NCI-H460 (cell line): ENCODE data around the gene BASP1. TPM values are rescaled to one million over a fixed set of nuclear protein-coding genes. Genes with fewer than 3 reads are reported as not detected.
A peak's percentile ranks its signal among the peaks of the same experiment; 100 is the strongest.
"Not testable (repeated sequence)": the region's sequence is repeated elsewhere in the genome, so short reads cannot be mapped to it uniquely, and the experiment has no call there.

Experiments
- DNase-seq: peaks from one replicate; pipeline ENCODE4 v3.0.0-alpha.2; 2016; ENCODE audit warnings: low read depth; ENCODE audit errors: extremely low read depth
- total RNA-seq: library from RNA; depleted of rRNA; stranded (reverse); fragments of >200 nt; shearing (Covaris generic); gene quantifications from 2 replicates; pipeline ENCODE4 v1.2.3, GENCODE V29; 2014

Gene BASP1
- total RNA-seq, 1 experiment from 2014 or later: 162 TPM

GRCh38 chr5:17282283-17283120, 65.1 kb downstream of the BASP1 start:
- no peak for DNase-seq

GRCh38 chr5:17283121-17283415, 65.6 kb downstream of the BASP1 start:
- DNase-seq: no peak

GRCh38 chr5:17287501-17288155, 70.2 kb downstream of the BASP1 start:
- DNase-seq: no peak

GRCh38 chr5:17288570-17288969, 71.1 kb downstream of the BASP1 start:
- DNase-seq: no peak

- no peak for DNase-seq
These were observed 72.5 kb downstream of the BASP1 start for GRCh38 chr5:17289681-17290539.

GRCh38 chr5:17290540-17290974, 73.1 kb downstream of the BASP1 start:
- no peak for DNase-seq

- DNase-seq: no peak
These were observed 75.1 kb downstream of the BASP1 start for GRCh38 chr5:17292434-17293015.

GRCh38 chr5:17294639-17295311, 77.3 kb downstream of the BASP1 start:
- no peak for DNase-seq

- no peak for DNase-seq
These were observed 78.2 kb downstream of the BASP1 start for GRCh38 chr5:17295671-17296070.

- DNase-seq: peak; percentile 78
These were observed 84.7 kb downstream of the BASP1 start for GRCh38 chr5:17302106-17302505.

GRCh38 chr5:17302604-17303003, 85.2 kb downstream of the BASP1 start:
- DNase-seq: peak; percentile 98

GRCh38 chr5:17304282-17304681, 86.9 kb downstream of the BASP1 start:
- peak; percentile 88 for DNase-seq

GRCh38 chr5:17305017-17305416, 87.6 kb downstream of the BASP1 start:
- DNase-seq: peak; percentile 98

GRCh38 chr5:17305964-17306725, 88.7 kb downstream of the BASP1 start:
- peak; percentile 99 for DNase-seq

- DNase-seq: no peak
These were observed 89.3 kb downstream of the BASP1 start for GRCh38 chr5:17306726-17307091.

- not testable (repeated sequence) for DNase-seq
These were observed 90.0 kb downstream of the BASP1 start for GRCh38 chr5:17307440-17307839.

- DNase-seq: no peak
These were observed 91.1 kb downstream of the BASP1 start for GRCh38 chr5:17308326-17309065.

GRCh38 chr5:17309462-17309861, 92.0 kb downstream of the BASP1 start:
- DNase-seq: no peak

- not testable (repeated sequence) for DNase-seq
These were observed 93.1 kb downstream of the BASP1 start for GRCh38 chr5:17310502-17310901.
